Glutamatergic neuron (in vitro differentiated cells): ENCODE results near the gene NAA10. TPM values are rescaled to one million over a fixed set of nuclear protein-coding genes. Genes with fewer than 3 reads are reported as not detected.

ENCODE experiments used
- DNase-seq: peaks from one replicate; pipeline ENCODE4 v3.0.0; 2022
- H3K27ac Mint-ChIP-seq: one replicate; pipeline ENCODE4 v1.8.0; 2020; ENCODE audit warnings: mild to moderate bottlenecking, mixed read lengths, inconsistent platforms; ENCODE audit not compliant: unreplicated experiment
- H3K27me3 Mint-ChIP-seq: one replicate; pipeline ENCODE4 v1.8.0; 2020; ENCODE audit warnings: mild to moderate bottlenecking, moderate library complexity, mixed read lengths, inconsistent platforms; ENCODE audit not compliant: unreplicated experiment
- H3K36me3 Mint-ChIP-seq: one replicate; pipeline ENCODE4 v1.8.0; 2020; ENCODE audit warnings: mild to moderate bottlenecking, mixed read lengths, inconsistent platforms; ENCODE audit not compliant: unreplicated experiment
- H3K4me1 Mint-ChIP-seq: one replicate; pipeline ENCODE4 v1.8.0; 2020; ENCODE audit warnings: mild to moderate bottlenecking, low read depth, mixed read lengths, inconsistent platforms; ENCODE audit not compliant: unreplicated experiment
- H3K4me3 Mint-ChIP-seq: one replicate; pipeline ENCODE4 v1.8.0; 2020; ENCODE audit warnings: mild to moderate bottlenecking, mixed read lengths, inconsistent platforms; ENCODE audit not compliant: unreplicated experiment
- H3K9me3 Mint-ChIP-seq: one replicate; pipeline ENCODE4 v1.8.0; 2020; ENCODE audit warnings: mild to moderate bottlenecking, moderate library complexity, mixed read lengths, inconsistent platforms; ENCODE audit not compliant: unreplicated experiment
- total RNA-seq: library from RNA; stranded (reverse); fragmentation: NEBNext Ultra II Directional; extraction: Animal tissue kit (Norgen Biotek cat#: 25700); gene quantifications from one replicate; pipeline ENCODE4 v1.2.1, GENCODE V29; 2021; ENCODE audit not compliant: unreplicated experiment
- TF ChIP-seq, protein P1 (sequence below): fragments of 200-600 bp; sonication (generic); IDR thresholded peaks from one replicate; pipeline ENCODE4 v1.5.0; 2021; ENCODE audit not compliant: partially characterized antibody, unreplicated experiment

The NAA10 gene
- total RNA-seq, 1 donor from 2014 or later, result 129 TPM

DNA sequence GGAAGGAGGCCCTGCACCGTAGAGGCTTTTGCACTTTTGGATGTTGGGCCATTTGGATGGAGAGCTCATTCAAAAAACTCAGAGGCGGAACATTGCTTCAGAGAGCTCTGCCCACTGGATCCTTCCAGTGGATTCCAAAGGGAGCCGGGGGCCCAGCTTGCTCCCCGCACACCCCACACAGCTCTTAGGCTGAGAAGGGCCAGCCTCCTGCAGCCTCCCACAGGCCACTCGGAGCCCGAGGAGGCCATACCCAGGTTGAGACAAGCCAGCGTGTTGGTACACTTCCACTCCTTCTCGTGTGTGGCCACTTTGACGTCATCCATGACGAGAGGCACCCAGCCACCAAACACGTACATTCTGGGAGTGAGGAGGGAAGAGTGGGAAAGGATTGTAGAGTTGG lies 26.5 kb upstream of the NAA10 start:
- Mint-ChIP-seq H3K36me3 (no peaks in the 10 kb centered on the region), H3K4me3 (no peak overlapping the region)

DNA sequence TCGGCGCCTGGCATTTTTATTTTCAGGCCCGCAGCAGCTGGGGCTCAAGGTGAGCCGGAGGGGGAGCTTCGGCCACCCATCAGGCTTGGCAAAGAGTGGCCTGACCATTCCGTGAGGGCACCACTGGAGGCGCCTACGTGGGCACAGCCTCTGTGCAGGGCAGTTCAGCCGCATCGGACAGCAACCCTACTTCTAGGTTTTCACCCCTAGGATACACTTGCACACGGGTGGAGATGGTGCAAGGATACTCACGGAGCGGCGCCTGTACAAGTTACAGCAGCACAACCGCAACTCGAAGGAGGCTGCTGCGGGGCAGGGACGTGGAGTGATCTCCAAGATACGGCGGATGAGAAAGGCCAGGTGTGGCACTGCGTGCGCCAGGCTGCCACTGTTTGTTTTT lies 25.9 kb upstream of the NAA10 start:
- Mint-ChIP-seq H3K27ac (no peak overlapping the region), H3K9me3 (peaks cover 5% of the 10 kb centered on the region), H3K27me3 (peaks cover 2% of the 10 kb centered on the region), H3K4me1 (no peaks in the 10 kb centered on the region), H3K36me3 (no peaks in the 10 kb centered on the region), H3K4me3 (no peak overlapping the region)
- TF ChIP-seq, protein P1, sequence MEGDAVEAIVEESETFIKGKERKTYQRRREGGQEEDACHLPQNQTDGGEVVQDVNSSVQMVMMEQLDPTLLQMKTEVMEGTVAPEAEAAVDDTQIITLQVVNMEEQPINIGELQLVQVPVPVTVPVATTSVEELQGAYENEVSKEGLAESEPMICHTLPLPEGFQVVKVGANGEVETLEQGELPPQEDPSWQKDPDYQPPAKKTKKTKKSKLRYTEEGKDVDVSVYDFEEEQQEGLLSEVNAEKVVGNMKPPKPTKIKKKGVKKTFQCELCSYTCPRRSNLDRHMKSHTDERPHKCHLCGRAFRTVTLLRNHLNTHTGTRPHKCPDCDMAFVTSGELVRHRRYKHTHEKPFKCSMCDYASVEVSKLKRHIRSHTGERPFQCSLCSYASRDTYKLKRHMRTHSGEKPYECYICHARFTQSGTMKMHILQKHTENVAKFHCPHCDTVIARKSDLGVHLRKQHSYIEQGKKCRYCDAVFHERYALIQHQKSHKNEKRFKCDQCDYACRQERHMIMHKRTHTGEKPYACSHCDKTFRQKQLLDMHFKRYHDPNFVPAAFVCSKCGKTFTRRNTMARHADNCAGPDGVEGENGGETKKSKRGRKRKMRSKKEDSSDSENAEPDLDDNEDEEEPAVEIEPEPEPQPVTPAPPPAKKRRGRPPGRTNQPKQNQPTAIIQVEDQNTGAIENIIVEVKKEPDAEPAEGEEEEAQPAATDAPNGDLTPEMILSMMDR, result no peak
- no peak for DNase-seq

More for the DNA sequence above, 26.5 kb upstream of the NAA10 start:
- Mint-ChIP-seq H3K27ac (no peak overlapping the region), H3K27me3 (peaks cover 2% of the 10 kb centered on the region), H3K4me1 (peaks cover under 1% of the 10 kb centered on the region), H3K9me3 (peaks cover 5% of the 10 kb centered on the region)
- no peak for DNase-seq
- TF ChIP-seq, protein P1, result no peak

DNA sequence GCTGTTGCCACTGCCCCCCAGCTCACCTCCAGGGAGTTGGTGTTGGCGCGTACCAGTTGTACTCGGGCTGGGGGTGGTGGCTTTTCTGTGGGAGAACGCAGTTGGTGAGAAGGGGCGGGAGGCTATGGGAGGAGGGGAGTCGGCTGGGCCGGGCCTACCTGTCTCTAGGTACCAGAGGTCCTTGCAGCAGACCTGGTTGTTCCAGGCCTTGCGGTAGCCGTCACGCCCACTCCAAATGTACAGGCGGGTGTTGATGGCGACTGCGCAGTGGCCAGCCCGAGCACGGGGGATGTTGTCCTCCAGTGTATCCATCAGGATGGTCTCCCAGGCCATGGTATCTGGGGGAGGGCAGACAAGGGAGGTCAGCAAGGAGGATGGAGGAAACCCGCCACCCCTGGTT lies 25.2 kb upstream of the NAA10 start:
- Mint-ChIP-seq H3K27me3 (peaks cover 2% of the 10 kb centered on the region), H3K9me3 (peaks cover 7% of the 10 kb centered on the region), H3K27ac (no peak overlapping the region), H3K36me3 (no peaks in the 10 kb centered on the region), H3K4me3 (no peak overlapping the region), H3K4me1 (no peaks in the 10 kb centered on the region)
- TF ChIP-seq, protein P1, result no peak
- no peak for DNase-seq

DNA sequence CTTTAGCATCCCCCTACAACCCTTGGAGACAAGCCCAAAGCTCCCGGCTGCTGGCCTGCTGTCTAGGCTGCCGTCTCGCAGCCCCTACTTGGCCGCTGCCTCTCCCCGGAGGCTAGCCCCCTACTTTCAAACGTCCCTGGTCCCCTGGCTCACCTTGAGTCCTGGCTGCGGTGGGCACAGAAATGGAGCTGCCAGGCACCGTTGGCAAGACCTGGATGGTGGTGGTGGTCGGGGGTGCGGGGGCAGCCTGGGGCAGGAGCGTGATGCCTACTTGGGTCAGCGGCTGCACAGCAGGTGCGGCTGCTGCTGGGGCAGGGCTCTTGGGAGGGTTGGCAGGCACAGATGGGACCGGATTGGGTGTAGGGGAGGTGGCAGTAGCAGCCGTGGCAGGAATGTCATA lies 24.8 kb upstream of the NAA10 start:
- H3K9me3 Mint-ChIP-seq, result peaks cover 7% of the 10 kb centered on the region
- H3K27ac Mint-ChIP-seq, result no peak overlapping the region
- H3K36me3 Mint-ChIP-seq, result no peaks in the 10 kb centered on the region
- DNase-seq, result no peak
- H3K4me1 Mint-ChIP-seq, result no peaks in the 10 kb centered on the region
- H3K27me3 Mint-ChIP-seq, result peaks cover 2% of the 10 kb centered on the region
- H3K4me3 Mint-ChIP-seq, result no peak overlapping the region
- TF ChIP-seq, protein P1, result no peak

DNA sequence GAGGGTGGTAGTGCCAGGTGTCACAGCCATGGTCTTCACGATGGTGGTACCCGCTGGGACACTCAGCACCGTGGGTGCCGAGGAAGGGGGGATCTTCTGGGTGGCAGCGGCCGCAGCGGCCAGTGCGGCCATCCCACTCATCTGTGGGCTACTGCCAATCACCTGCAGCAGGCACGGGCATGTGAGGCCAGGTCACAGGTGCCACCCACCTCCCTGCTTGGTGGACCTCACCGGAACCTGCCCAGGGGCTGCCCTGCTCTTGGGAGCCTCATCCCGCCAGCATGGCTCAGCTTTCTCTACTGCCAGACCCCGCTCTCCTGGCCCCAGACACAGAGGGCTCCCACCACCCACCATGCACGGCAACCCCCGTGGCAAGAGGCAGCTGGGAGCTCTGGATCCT lies 23.8 kb upstream of the NAA10 start:
- Mint-ChIP-seq H3K9me3 (peaks cover 6% of the 10 kb centered on the region), H3K27me3 (peaks cover 2% of the 10 kb centered on the region), H3K36me3 (no peaks in the 10 kb centered on the region), H3K4me3 (no peak overlapping the region), H3K27ac (no peak overlapping the region), H3K4me1 (no peaks in the 10 kb centered on the region)
- DNase-seq, result no peak
- TF ChIP-seq, protein P1, result no peak
